Osteoblast (primary cell): Measurements from ENCODE around the gene LRRIQ1. TPM values are rescaled to one million over a fixed set of nuclear protein-coding genes. Genes with fewer than 3 reads are reported as not detected.
A peak's percentile ranks its signal among the peaks of the same experiment; 100 is the strongest.

Experiments
- DNase-seq: peaks from one replicate; pipeline ENCODE4 v3.0.0; 2011; ENCODE audit warnings: low spot score, mixed read lengths; ENCODE audit not compliant: insufficient read length; ENCODE audit errors: missing footprints
- H2AFZ ChIP-seq: 2 replicates; pipeline ENCODE4 v1.6.0; 2011; ENCODE audit warnings: mild to moderate bottlenecking, low read length
- H3K27ac ChIP-seq: 2 replicates; pipeline ENCODE4 v1.5.1; 2011; ENCODE audit warnings: mild to moderate bottlenecking, low read depth, low read length, moderate library complexity
- H3K27me3 ChIP-seq: 2 replicates; pipeline ENCODE4 v1.6.0; 2012; ENCODE audit warnings: mild to moderate bottlenecking, control low read depth, inconsistent platforms, low read length, moderate library complexity; ENCODE audit not compliant: insufficient read depth
- H3K36me3 ChIP-seq: 2 replicates; pipeline ENCODE4 v1.5.1; 2011; ENCODE audit warnings: mild to moderate bottlenecking, low read length, control low read depth, moderate library complexity; ENCODE audit not compliant: insufficient read depth
- H3K4me1 ChIP-seq: 2 replicates; pipeline ENCODE4 v1.5.1; 2011; ENCODE audit warnings: mild to moderate bottlenecking, low read length, control low read depth, moderate library complexity; ENCODE audit not compliant: insufficient read depth
- H3K4me2 ChIP-seq: 2 replicates; pipeline ENCODE4 v1.6.0; 2011; ENCODE audit warnings: mild to moderate bottlenecking, low read length; ENCODE audit not compliant: insufficient read depth
- H3K4me3 ChIP-seq: fragments of 200-600 bp; sonication (generic); 3 replicates; pipeline ENCODE4 v1.5.1; 2012; ENCODE audit warnings: mild to moderate bottlenecking, low read length, inconsistent platforms; ENCODE audit not compliant: insufficient read depth
- H3K79me2 ChIP-seq: 2 replicates; pipeline ENCODE4 v1.6.0; 2012; ENCODE audit warnings: mild to moderate bottlenecking, low read length, control low read depth, inconsistent platforms; ENCODE audit not compliant: insufficient read depth
- H3K9me3 ChIP-seq: 2 replicates; pipeline ENCODE4 v1.5.1; 2011; ENCODE audit warnings: low read depth, low read length, control low read depth
- H4K20me1 ChIP-seq: 2 replicates; pipeline ENCODE4 v1.6.0; 2012; ENCODE audit warnings: mild to moderate bottlenecking, low read length, control low read depth; ENCODE audit not compliant: insufficient read depth
- CTCF ChIP-seq: IDR thresholded peaks from 2 replicates; pipeline ENCODE4 v1.5.1; 2011; ENCODE audit warnings: mild to moderate bottlenecking, low read depth, low read length, moderate library complexity; ENCODE audit errors: extremely low read depth
- total RNA-seq: library from RNA; depleted of rRNA; stranded (reverse); fragments of >200 nt; gene quantifications from 2 replicates; pipeline ENCODE4 v1.2.3, GENCODE V29; 2012

The LRRIQ1 gene
- total RNA-seq, result under 0.01 TPM in 1 of 2 replicates, not detected in the other

- peak within 1 kb of the TSS; percentile 84 for H2AFZ ChIP-seq
- H3K79me2 ChIP-seq, result no peaks in the 10 kb centered on the region
- no peaks in the 10 kb centered on the region for H3K4me1 ChIP-seq
- no peaks in the 10 kb centered on the region for H3K36me3 ChIP-seq
- H3K27me3 ChIP-seq, result no peaks in the 10 kb centered on the region
- H3K4me2 ChIP-seq, result peak within 1 kb of the TSS; percentile 82
- no peaks in the 10 kb centered on the region for H4K20me1 ChIP-seq
- H3K27ac ChIP-seq, result no peak within 1 kb of the TSS
- no peak for TF ChIP-seq CTCF
- H3K4me3 ChIP-seq, result peak within 1 kb of the TSS; percentile 62
- H3K9me3 ChIP-seq, result no peaks in the 10 kb centered on the region
- DNase-seq, result peak; percentile 2
Observed at GRCh38 chr12:85036234-85036707, at the start of gene LRRIQ1, which contains the start of gene TSPAN19. Gene LRRIQ1, plus strand, starts transcription at chr12:85036351. Its CDS starts 1,826 bp downstream, at chr12:85038177. Gene TSPAN19, minus strand, starts transcription at chr12:85036277. Its CDS starts 6,331 bp downstream, at chr12:85029946.

GRCh38 chr12:84986586-84986985 lies 49.6 kb upstream of the LRRIQ1 start:
- Histone ChIP-seq H3K4me3 (no peak overlapping the region), H3K4me1 (no peaks in the 10 kb centered on the region), H3K9me3 (no peaks in the 10 kb centered on the region), H3K79me2 (no peaks in the 10 kb centered on the region), H2AFZ (peak overlapping the region; percentile 76), H3K27me3 (no peaks in the 10 kb centered on the region), H3K27ac (no peak overlapping the region), H3K4me2 (no peak overlapping the region), H4K20me1 (no peaks in the 10 kb centered on the region), H3K36me3 (no peaks in the 10 kb centered on the region)
- no peak for TF ChIP-seq CTCF
- no peak for DNase-seq

- H3K27ac ChIP-seq, result no peak overlapping the region
- no peaks in the 10 kb centered on the region for H3K79me2 ChIP-seq
- no peaks in the 10 kb centered on the region for H4K20me1 ChIP-seq
- no peaks in the 10 kb centered on the region for H3K36me3 ChIP-seq
- peaks cover 7% of the 10 kb centered on the region for H3K4me1 ChIP-seq
- DNase-seq, result peak; percentile 17
- no peak overlapping the region for H3K4me3 ChIP-seq
- no peak for TF ChIP-seq CTCF
- no peaks in the 10 kb centered on the region for H3K27me3 ChIP-seq
- peak overlapping the region; percentile 20 for H2AFZ ChIP-seq
- no peak overlapping the region for H3K4me2 ChIP-seq
- no peaks in the 10 kb centered on the region for H3K9me3 ChIP-seq
Observed at GRCh38 chr12:84994426-84994825, 41.7 kb upstream of the LRRIQ1 start.

GRCh38 chr12:84995641-84996040 lies 40.5 kb upstream of the LRRIQ1 start:
- Histone ChIP-seq H3K4me3 (no peak overlapping the region), H3K4me2 (peak overlapping the region; percentile 21), H3K79me2 (no peaks in the 10 kb centered on the region), H4K20me1 (no peaks in the 10 kb centered on the region), H3K27me3 (no peaks in the 10 kb centered on the region), H3K27ac (no peak overlapping the region), H3K36me3 (no peaks in the 10 kb centered on the region), H3K9me3 (no peaks in the 10 kb centered on the region), H2AFZ (peak overlapping the region; percentile 33), H3K4me1 (peaks cover 7% of the 10 kb centered on the region)
- DNase-seq, result no peak
- no peak for TF ChIP-seq CTCF
